DMS 273 (cell line): ENCODE measurements around the gene CASP5.

Experiments used
- DNase-seq: peaks from one replicate; lab custom pipeline; 2025; ENCODE audit not compliant: unreplicated experiment; lab: John Stamatoyannopoulos, UW

CASP5 gene

GRCh38 chr11:104968355-104968855, 54.6 kb downstream of the CASP5 start, which contains the start of gene CASP4:
Gene CASP4, minus strand, starts transcription at chr11:104968574. Its CDS starts 49 bp downstream, at chr11:104968525.
- peak; percentile 5 for DNase-seq

GRCh38 chr11:104967534-104968354, 55.2 kb downstream of the CASP5 start:
- no peak for DNase-seq

- DNase-seq: no peak
Observed at GRCh38 chr11:104965735-104966134, 57.2 kb downstream of the CASP5 start.

GRCh38 chr11:104964247-104964646, 58.7 kb downstream of the CASP5 start:
- no peak for DNase-seq

GRCh38 chr11:104962852-104963251, 60.1 kb downstream of the CASP5 start:
- no peak for DNase-seq

GRCh38 chr11:104957280-104957679, 65.7 kb downstream of the CASP5 start:
- no peak for DNase-seq

- DNase-seq: no peak
Observed at GRCh38 chr11:104956528-104956927, 66.4 kb downstream of the CASP5 start.

GRCh38 chr11:104946907-104947306, 76.1 kb downstream of the CASP5 start:
- DNase-seq: peak; percentile 51
